ENCODE data around the gene INHBB.

INHBB gene

GRCh38 chr2:120398051-120398995, 52.4 kb downstream of the INHBB start:
- DNase-seq (ENCODE audit: low read depth), result no peak

- DNase-seq (ENCODE audit: low read depth), result no peak
Observed at GRCh38 chr2:120398996-120399888, 53.3 kb downstream of the INHBB start.

GRCh38 chr2:120399889-120400240, 53.9 kb downstream of the INHBB start:
- no peak for DNase-seq (ENCODE audit: low read depth)

GRCh38 chr2:120400551-120400950, 54.6 kb downstream of the INHBB start:
- DNase-seq (ENCODE audit: low read depth), result no peak
